GM18517 (cell line): ENCODE results near the gene DCX.

Source experiments
- ATAC-seq: cut with Tn5 transposase; IDR thresholded peaks from one replicate; pipeline ENCODE4 v1.9.1; 2021; ENCODE audit warnings: mild to moderate bottlenecking, moderate library complexity; ENCODE audit not compliant: unreplicated experiment

Gene DCX

DNA sequence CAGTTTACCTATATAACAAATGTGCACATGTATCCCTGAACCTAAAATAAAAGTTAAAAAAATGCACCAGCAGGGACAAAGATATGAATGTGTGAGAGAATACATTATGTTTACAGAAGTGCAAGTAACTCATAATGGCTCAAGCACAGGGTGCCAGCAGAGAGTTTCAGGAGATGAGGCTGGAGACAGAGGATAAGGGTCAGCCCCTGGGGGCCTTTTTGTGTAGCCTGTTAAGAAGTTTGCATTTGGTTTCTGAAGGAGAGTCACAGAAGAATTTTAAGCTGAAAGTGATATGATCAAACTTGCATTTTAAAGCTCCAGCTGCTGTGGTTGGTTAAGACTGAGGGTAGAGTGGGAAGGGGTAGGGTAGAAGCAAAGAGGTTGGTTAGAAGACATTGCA, 93.1 kb downstream of the DCX start:
- no peak for ATAC-seq

DNA sequence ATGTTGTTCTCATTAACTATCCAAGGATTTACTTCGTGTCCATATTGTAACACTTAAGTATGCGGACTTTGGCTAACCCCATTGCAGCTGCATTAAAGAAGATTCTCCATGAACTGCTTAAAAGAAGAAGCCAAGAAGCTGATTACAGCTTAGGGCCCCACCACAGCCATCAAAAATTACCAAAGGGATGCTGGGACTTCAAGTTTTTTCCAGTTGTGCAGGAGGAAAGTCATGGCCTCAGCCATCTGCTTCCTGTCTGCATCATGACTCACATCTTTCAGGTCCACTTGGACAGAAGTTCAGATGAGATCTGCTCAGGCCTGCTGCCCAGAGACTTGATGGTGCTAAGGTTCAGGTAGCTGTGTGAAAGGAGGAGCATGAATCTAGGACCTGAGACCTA, 102.9 kb downstream of the DCX start:
- no peak for ATAC-seq

DNA sequence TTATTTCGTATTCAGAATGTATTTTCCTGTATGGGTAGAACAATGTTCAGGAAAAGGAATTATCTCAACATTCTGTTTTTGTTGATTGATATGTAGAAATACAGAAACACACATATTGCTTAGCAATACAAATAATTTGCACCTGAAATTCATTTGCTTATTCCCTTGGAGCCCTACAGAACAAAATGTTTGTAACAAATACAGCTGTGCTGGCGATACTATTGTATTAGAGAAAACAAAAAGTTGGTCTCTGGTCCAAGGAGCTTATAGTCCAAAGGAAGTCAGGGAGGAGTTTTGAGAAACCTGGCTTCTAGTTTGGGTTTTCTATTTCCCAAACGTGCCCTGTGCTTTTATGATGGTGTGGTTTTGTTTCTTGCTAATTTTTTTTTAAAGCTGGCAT, 104.0 kb downstream of the DCX start:
- no peak for ATAC-seq

DNA sequence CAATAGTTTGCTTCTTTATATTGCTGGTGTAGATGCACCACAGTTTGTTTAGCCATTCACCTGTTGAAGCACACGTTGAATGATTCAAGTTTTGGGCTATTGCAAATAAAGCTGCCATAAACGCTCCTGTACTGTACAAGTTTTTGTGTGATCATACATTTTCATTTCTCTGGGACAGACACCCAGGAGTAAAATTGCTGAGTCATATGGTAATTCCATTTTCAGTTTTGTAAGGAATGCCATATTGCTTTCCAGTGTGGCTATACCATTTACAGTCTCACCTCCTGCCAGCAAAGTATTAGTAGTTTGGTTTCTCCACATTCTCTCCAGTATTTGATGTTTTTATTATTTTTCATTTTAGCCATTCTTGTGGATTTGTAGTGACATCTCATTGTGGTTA, 109.7 kb downstream of the DCX start:
- no peak for ATAC-seq

DNA sequence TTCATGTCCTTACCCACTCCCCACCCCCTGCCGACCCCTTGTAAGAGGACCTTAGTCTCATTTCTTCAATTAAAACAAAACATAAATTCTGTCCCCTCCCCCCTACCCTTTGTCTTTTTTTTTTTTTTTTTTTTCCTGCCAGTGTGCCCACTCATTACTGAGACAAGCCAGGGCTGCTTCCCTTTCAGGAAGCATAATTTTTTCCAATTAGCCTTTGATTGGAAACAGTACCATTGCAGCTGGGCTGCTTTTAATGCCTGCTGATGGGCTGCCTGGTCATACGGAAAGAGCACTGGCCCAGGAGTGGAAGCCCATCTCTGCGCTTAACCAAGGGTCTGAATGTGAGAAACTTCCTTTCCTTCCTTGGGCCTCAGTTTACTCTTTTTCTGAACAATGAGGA, 123.2 kb downstream of the DCX start:
- no peak for ATAC-seq

DNA sequence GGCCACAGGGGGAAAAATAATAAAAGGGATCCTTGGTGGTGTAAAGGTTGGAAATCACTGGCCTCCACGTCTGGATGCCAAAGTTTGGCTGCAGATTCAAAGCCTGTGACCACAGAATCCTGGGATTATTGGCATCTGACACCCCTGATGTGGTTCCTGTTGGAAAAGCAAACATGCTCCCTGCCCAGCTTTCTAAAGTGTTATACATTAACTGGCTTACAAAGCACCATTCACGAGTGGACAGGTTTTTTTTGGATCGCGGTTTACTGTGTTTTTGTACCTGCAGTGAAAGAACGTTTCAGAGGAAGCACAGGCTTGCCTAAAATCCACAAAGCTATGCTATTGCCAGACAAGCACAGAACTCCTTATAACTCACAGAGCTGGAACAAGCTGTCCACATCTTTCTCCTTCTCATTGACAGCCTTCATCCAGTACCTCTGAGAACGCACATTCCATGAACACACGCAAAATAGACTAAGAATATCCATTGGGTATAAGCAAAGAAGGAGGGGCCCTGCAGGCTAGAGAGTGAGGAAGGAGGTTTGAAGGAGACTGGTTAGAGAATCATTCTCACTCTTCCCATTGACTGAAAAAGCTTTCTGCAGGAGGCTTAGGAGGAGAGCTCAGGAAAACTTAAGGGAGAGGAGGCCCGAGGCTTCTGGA, 127.2 kb downstream of the DCX start:
- ATAC-seq, result no peak

DNA sequence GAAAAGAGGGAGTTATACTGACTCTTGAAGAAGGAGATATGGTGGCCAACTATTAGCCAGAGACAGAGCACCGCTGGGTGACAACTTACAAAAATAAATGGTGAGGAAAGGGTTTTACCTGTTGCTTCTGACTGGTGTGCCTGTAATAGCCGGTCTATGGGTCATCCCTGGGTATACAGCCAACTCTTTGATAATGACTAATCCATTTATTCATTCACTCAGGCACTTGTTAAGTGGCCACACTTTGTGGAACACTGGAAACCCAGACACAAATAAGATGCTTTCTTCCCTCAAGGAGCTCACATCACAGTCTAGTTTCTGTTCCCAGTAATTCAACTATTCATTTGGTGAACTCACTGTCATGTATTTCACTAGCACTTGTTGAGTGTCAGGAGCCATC, 128.5 kb downstream of the DCX start:
- ATAC-seq, result no peak

DNA sequence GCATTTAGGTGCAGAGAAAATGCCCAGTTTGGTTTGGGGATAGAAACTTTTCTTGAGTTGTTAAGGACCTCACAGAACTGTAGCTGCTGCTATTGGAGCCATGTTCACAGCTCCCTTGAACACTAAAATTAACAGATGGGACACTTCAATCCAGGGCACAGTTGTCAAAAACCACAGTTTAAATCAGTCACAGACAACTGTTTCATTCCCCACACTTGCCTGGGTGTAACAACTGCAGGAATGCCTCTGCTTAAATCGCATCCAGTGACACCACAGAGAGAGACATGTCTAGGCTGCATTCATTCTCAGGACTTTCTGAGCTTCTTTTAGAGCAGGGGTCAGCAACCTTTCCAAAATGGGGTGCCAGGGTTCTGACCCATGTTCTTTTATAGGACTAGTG, 129.0 kb downstream of the DCX start:
- ATAC-seq, result no peak

DNA sequence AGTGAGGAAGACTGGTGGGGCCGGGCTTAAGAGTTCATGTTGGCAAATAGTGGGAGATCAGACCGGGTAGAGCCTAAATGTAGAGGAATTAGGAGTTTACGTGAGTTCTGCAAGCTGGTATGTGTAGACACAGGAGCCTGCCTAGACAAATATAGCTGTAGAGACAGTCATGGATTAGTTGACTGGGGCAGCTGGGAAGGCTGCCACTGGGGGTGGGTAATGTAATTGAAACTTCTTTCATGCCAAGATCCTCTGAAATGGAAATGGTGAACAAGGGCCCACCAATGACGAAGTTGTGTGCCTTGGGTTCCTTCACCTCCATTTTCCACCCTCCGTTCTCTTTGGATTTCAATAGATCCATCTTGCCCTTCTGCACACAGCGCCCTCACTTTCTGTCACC, 129.9 kb downstream of the DCX start:
- no peak for ATAC-seq

DNA sequence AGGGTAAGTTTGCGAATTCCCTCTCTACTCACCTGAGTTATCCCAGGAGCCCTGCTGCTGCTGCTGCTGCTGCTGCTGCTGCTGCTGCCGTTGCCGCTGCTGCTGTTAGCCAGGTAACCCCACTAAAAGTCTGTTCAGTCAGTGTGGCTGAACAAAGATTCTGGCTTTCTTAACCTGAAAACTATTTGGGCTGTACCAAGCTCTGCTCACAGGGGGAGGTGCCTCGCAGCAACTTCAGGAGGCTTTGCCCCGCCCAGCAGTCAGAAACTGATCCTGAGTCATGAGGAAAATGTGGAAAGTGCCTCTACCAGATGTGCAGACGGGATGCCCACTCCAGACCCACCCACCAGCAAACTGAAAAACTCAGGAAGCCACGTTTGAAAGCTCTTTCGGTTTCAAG, 141.7 kb downstream of the DCX start, which contains the start of gene CAPN6:
CAPN6 (minus strand) TSS at position 145 of the 400 bp plus-strand sequence. CDS start 6,547 bp downstream, outside the sequence.
- no peak for ATAC-seq

DNA sequence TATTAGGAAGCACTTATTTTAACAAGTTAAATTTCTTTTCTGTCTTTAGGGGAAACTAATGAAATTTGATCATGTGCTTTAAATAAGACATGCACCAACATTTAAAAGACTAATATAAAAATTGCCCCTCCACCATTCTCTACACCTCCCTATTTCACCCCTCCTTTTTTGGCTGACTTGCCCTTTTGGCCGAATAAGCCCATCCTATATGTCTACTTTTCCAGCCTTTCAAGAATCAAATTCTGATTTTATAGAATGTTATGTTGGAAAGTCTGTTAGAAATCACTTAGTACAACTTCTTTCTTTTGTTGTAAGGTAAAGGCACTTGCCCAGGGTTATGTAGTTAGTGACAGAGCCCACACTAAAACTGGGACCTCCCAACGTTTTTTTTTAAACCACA, 143.5 kb downstream of the DCX start:
- no peak for ATAC-seq

DNA sequence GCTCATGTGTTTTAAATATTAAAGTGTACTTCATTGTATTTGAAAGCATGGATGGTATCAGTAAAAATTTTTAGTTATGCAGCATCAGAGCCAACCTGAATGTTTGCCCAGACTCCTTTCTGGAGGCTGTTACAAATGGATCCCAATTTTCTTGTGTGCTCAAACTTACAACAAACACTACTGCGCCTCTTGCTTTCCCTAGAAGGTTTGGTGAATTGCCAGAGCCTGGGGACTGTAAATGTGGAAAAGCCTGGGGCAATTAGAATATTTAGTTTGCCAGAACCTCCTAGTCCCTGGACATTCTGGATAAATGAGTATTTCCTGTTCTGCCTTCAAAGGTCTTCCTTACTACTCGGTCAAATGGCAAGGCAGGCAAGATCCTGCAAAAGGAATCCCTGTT, 146.5 kb downstream of the DCX start:
- no peak for ATAC-seq

DNA sequence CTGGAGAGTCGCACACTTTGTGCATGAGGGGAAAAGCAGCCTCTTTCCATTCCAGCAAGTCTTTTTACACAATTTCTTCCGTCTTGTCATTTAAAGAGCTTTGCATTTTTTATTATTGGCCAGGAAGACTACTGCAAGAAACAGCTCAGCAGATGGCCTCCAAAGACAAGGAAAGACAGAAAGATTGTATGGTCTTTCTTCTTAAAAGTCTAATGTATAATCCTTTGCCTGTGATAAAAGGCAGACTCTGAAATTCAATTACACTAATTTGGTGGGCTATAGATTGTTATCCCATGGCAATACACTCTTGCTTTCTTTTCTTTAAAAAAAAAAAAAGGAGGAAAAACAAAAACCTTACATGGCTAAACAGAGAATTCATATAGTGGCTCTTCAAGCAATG, 147.6 kb downstream of the DCX start:
- ATAC-seq, result no peak

DNA sequence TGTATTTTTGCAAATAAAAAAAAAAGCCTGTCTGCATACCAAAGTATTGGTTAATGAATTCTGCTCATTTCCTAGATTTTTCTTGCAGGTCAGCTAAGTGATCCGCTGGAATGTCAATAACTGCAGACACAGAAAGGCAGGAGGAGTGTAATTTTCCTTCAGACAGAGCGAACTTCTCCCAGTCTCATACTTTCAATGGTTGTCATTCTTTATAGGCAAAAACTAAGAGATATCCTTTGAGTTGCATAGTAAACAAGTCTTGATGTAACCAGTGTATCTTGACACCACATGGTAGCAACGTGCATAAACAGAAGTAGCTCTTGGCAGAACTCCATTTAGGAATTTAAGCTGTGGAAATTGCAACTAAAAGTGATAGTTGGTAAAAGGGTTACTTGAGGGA, 149.9 kb downstream of the DCX start:
- ATAC-seq, result no peak

DNA sequence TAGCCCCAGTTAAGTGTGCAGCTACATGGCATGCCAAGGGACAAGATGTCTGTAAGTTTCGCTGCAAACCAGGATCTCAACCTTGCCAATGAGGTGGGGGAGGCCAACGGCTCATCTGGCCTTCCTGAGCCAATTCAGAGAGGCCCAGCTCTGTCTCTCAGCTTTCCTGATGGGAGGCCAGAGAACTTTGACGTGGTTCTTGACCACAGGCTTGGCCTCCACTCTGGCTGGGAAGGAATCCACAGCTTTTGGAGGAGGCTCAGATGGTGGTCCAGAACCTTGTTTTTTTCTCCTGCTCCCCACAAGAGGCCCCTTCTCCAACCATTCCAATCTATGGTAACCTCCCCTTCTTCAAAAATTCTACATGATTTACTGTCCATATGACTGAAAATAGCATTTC, 151.5 kb downstream of the DCX start:
- ATAC-seq, result no peak

DNA sequence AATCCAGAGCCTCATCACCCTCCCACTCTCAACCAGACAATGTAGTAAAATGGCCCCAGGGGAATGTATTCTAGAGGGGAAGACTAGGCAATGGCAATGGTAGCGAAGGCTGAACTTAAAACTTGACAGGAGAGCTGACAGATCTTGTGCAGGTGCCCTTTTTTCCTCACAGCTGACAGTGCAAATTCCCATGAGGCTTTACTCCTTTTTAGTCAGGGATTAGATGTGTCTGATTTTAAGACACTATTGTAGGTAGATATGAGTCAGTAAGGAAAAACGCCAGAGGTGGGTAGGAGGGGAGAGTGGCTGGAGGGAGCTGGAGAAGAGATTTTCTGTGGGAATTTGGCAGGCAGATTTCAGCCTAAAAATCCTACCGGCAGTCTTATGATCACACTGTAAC, 152.4 kb downstream of the DCX start:
- ATAC-seq, result no peak

DNA sequence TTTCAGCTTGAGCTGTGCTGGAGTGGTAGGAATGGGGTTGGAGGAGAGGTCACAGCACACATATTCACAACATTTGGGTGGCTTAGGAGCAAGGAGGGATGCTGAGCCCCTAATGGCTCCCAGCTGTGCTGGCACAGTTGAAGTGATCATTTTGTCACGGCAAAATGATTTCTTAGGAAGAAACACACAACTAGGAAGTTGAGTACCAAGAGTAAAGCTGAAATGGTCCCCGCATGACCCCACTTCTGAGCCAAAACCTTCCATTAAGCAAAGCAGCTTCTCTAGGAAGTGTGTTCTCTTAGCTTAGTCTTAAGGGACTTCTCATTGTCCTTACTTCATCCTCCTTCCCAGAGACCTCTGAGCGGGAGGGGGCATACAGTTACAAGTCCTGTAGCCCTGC, 154.3 kb downstream of the DCX start:
- no peak for ATAC-seq

DNA sequence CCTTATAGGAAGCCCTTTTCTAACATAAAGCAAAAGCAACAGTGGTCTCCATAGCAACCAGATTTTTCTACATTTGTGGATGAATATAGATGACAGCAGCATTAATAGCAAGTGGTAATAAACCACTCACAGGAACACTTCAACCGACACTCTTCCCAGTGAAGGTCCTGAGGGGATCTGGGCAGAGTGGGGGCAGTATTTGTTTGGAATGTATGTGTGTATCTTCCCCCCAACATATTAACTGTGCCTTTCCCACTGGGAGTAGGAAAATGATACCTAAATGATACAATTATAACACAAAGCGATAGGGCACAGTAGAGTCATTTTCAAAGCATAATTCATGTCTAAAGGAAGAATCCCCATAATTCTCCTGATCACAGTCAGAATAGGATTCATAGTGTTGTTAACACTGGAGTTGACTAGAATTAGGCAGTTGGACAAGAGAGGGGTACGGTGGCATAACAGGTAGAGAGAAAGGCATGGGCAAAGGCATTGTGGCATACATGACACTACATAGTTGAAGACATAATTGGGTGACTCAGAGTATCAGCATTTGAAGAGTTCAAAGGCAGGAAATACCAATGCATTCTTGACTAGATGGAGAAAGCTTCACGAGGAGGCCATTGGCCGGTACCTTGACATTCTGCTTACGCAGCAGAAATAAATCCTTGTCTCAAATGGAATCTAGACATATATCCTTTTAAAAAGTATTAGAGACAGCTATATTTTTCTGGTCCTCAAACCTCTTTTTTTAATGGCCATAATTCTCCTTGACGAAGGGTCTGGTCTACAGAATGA, 156.9 kb downstream of the DCX start:
- ATAC-seq, result no peak

DNA sequence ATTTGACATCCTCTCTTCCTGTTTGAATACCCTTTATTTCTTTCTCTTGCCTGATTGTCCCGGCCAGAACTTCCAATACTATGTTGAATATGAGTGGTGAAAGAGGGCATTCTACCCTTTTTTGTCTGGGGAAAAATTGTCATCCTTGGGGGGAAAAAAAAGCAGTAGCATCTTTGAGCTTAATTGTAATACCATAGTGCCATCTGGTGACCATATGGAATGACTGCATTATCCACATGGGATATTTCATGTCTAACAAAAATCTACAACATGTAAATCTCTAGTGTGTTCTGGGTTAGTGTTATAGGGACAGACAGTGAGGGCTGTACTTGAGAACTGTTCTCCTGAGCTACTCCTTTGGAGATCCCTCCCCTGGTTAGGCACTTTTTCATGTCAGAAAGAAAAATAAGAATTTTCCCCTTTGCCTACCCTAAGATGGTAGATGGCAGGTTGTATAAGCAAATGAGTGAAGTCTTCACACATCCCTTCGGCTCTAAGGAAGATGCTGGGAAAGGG, 167.7 kb downstream of the DCX start:
- ATAC-seq, result no peak
